Measurements from ENCODE around the gene BRD9.

- no peak for TF ChIP-seq POLR2A (IDR thresholded peaks at IDR 0.05)
- TF ChIP-seq CTCF (IDR thresholded peaks at IDR 0.05) = no peak
Measured at GRCh38 chr5:930866-931265, 38.3 kb upstream of the BRD9 start.

Data from ovary (tissue), 3 donors.